Stimulated activated CD4-positive, alpha-beta T cell treated with anti-CD3 and anti-CD28 coated beads, Interleukin-15, amount 100 ng/mL, for 48 hours (primary cell): ENCODE data around the gene S100A13.
"Not testable (repeated sequence)": the region's sequence is repeated elsewhere in the genome, so short reads cannot be mapped to it uniquely, and the experiment has no call there.

Experiments
- DNase-seq, 2 donors: peaks; one replicate each; pipeline ENCODE4 v3.0.0-alpha.2; 2020; ENCODE audit warnings: low read depth in 2 of 2

S100A13 gene

GRCh38 chr1:153608089-153608682 lies 19.1 kb downstream of the S100A13 start:
- DNase-seq, result no peak

GRCh38 chr1:153607381-153607780 lies 19.9 kb downstream of the S100A13 start:
- no peak for DNase-seq

- no peak for DNase-seq
These were observed 21.1 kb downstream of the S100A13 start for GRCh38 chr1:153606194-153606593.

GRCh38 chr1:153602749-153603148 lies 24.6 kb downstream of the S100A13 start:
- DNase-seq, result no peak

- no peak for DNase-seq
These were observed 27.5 kb downstream of the S100A13 start for GRCh38 chr1:153599847-153600246.

GRCh38 chr1:153598309-153599172 lies 28.8 kb downstream of the S100A13 start:
- DNase-seq, result no peak

GRCh38 chr1:153597206-153597605 lies 30.1 kb downstream of the S100A13 start:
- no peak for DNase-seq

GRCh38 chr1:153592748-153593147 lies 34.6 kb downstream of the S100A13 start:
- no peak for DNase-seq

- no peak for DNase-seq
These were observed 38.8 kb downstream of the S100A13 start for GRCh38 chr1:153588482-153588881.

- DNase-seq, result not testable (repeated sequence)
These were observed 39.3 kb downstream of the S100A13 start for GRCh38 chr1:153588033-153588432.

- DNase-seq, result no peak
These were observed 40.0 kb downstream of the S100A13 start for GRCh38 chr1:153587314-153587713.

- no peak for DNase-seq
These were observed 41.0 kb downstream of the S100A13 start for GRCh38 chr1:153586347-153586746.

GRCh38 chr1:153585006-153585405 lies 42.3 kb downstream of the S100A13 start:
- DNase-seq, result no peak

- DNase-seq, result no peak
These were observed 43.3 kb downstream of the S100A13 start for GRCh38 chr1:153583976-153584375.

- DNase-seq, result not testable (repeated sequence)
These were observed 43.8 kb downstream of the S100A13 start for GRCh38 chr1:153583514-153583913.

- DNase-seq, result not testable (repeated sequence)
These were observed 44.5 kb downstream of the S100A13 start for GRCh38 chr1:153582836-153583235.

- no peak for DNase-seq
These were observed 48.4 kb downstream of the S100A13 start for GRCh38 chr1:153578936-153579335.

- DNase-seq, result no peak
These were observed 48.8 kb downstream of the S100A13 start for GRCh38 chr1:153578490-153578889.

GRCh38 chr1:153577624-153578051 lies 49.7 kb downstream of the S100A13 start:
- no peak for DNase-seq

GRCh38 chr1:153577138-153577537 lies 50.2 kb downstream of the S100A13 start:
- DNase-seq, result no peak

GRCh38 chr1:153575497-153575896 lies 51.8 kb downstream of the S100A13 start:
- DNase-seq, result not testable (repeated sequence)

GRCh38 chr1:153575081-153575491 lies 52.2 kb downstream of the S100A13 start:
- not testable (repeated sequence) for DNase-seq

GRCh38 chr1:153573351-153573750 lies 54.0 kb downstream of the S100A13 start:
- no peak for DNase-seq
